ENCODE measurements around the gene NDUFA11.
"Not testable (repeated sequence)": the region's sequence is repeated elsewhere in the genome, so short reads cannot be mapped to it uniquely, and the experiment has no call there.

Gene NDUFA11

DNA sequence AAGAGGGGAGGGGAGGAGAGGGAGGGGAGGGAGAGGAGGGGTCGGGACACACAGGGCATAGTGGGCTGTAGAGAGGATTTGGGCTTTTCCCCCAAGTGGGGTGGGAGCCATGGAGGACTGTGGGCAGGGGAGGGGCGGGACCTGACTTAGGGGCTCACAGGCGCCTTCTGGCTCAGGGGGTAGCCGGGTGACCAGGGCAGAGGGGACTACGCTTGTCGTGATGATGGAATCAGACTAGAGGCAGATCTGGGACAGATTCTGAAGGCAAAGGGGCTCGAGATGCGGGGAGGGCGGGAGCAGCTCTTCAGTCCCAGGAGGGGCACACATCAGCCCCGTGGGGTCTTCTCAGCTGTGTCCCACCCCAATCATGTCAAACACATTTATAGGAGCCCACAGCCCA lies 13.5 kb downstream of the NDUFA11 start:
- no peak for DNase-seq (ENCODE audit: low read depth in 3 of 3)

GRCh38 chr19:5889288-5889971 lies 14.2 kb downstream of the NDUFA11 start:
- no peak for DNase-seq (ENCODE audit: low read depth in 3 of 3)

GRCh38 chr19:5884065-5884811 lies 19.4 kb downstream of the NDUFA11 start:
- not testable (repeated sequence) for DNase-seq (ENCODE audit: low read depth in 3 of 3)

DNA sequence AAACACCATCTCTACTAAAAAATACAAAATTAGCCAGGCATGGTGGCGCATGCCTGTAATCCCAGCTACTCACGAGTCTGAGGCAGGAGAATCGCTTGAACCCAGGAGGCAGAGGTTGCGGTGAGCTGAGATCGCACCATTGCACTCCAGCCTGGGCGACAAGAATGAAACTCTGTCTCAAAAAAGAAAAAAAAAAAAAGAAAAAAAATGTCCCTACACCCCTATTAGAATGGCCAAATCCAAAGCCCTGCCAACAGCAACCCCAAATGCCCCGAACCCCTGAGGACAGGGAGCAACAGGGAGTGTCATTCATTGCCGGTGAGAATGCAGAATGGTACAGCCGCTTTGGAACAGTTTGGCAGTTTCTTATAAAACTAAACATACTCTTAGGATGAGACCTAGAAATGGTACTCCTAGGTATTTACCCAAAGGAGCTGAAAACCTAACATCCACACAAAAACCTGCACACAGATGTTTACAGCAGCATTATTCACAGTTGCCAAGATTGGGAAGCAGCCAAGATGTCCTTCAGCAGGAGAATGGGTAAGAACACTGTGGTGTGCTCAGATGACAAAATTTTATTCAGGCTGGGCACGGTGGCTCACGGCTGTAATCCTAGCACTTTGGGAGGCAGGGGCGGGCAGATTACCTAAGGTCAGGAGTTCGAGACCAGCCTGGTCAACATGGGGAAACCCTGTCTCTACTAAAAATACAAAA lies 20.3 kb downstream of the NDUFA11 start:
- DNase-seq (ENCODE audit: low read depth in 3 of 3) = not testable (repeated sequence)

- no peak for DNase-seq (ENCODE audit: low read depth in 3 of 3)
Measured at GRCh38 chr19:5882421-5882968, 21.1 kb downstream of the NDUFA11 start.

DNA sequence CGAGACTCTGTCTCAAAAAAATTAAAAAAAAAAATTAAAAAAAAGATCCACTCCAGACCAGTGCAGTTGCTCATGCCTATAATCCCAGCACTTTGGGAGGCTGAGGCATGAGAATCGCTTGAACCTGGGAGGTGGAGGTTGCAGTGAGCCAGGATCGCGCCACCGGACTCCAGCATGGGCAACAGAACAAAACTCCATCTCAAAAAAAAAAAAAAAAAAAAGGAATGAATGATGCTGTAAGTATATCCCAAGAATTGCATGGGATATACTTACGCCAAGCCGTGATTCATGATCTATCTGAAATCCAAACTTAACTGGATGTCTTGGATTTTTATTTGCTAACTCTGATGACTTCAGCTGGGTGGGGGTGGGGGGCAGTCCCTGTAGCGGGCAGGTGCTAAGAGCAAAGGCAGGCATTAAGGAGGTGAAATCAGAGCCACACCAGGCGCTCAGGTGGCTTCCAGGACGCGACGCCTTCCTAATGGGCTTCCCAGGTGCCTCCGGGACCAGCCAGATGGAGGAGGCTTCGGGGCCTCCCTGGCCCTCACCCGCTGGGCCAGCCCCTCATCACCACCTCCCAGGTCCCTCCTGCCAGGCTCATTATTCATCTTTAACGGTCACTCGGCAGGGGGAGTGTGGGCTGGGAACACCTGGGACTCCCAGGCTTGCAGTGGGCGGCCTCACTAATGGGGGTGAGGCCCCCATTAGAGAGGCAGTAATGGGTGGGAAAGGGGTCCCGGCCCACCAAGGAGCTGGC lies 21.9 kb downstream of the NDUFA11 start:
- DNase-seq (ENCODE audit: low read depth in 3 of 3) = no peak

- no peak for DNase-seq (ENCODE audit: low read depth in 3 of 3)
Measured at GRCh38 chr19:5880604-5881078, 22.9 kb downstream of the NDUFA11 start.

GRCh38 chr19:5880196-5880595 lies 23.4 kb downstream of the NDUFA11 start:
- DNase-seq (ENCODE audit: low read depth in 3 of 3) = no peak

- DNase-seq (ENCODE audit: low read depth in 3 of 3) = no peak
Measured at GRCh38 chr19:5877882-5878281, 25.7 kb downstream of the NDUFA11 start.

DNA sequence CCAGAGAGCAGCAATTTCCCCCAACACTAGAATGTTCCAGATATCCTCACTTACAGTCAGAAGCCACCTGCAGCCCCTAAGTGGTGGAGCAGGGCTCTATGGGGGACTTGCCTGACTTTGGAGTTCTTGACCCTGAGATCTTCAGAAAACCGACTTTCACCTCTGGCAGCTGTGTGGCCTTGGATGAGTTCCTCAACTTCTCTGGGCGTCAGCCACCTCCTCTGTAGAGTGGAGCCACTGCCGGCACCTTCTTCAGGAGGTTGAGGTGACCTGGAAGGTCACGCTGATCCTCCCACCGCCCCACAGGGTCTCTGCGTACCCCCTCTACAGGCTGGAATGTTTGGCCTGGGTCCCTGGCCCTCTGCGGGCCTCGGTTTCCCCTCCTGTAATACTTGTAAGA lies 26.2 kb downstream of the NDUFA11 start:
- no peak for DNase-seq (ENCODE audit: low read depth in 3 of 3)

DNA sequence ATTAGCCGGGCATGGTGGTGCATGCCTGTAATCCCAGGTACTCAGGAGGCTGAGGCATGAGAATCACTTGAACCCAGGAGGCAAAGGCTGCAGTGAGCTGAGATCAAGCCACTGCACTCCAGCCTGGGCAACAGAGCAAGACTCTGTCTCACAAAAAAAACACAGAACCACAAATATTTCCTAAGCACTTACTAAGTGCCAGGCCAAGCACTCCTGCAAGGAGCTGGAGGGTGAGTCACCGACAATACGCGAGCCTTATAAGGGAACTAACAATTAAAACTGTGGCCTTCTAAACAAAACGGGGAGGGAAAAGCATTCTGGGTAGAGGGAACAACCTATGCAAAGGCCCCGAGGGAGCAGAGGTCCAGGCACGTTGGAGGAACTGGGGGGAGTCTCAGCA lies 29.1 kb downstream of the NDUFA11 start:
- not testable (repeated sequence) for DNase-seq (ENCODE audit: low read depth in 3 of 3)

DNA sequence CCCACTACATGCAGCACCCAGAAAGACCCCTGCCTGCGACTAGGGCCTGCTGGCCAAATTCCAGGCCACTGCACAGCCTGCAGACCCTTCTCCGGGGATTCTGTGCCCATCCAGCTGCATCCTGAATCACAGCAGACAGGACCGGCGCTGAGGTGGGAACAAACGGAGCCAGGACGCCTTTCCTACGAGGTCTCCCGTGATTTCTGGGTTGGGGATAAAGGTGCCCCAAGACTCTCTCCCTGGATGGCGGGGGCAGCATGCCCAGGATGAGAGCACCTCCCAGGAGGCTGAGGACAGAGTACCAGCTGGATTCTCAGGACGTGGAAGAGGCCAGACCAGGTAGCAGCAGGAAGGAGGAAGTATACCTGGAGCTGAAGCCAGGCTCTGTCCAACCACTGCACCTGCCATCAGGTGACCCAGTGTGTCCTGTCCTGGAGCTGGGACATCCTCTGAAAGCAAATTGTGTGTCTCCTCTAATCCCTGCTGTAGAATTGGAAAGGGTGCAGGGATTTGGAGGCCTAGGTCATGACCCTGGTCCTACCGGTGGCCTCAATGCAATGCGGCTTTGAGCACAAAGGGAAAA lies 29.9 kb downstream of the NDUFA11 start:
- no peak for DNase-seq (ENCODE audit: low read depth in 3 of 3)

- no peak for DNase-seq (ENCODE audit: low read depth in 3 of 3)
Measured at GRCh38 chr19:5870986-5871394, 32.6 kb downstream of the NDUFA11 start.

- no peak for DNase-seq (ENCODE audit: low read depth in 3 of 3)
Measured at GRCh38 chr19:5867201-5868136, 36.1 kb downstream of the NDUFA11 start.

DNA sequence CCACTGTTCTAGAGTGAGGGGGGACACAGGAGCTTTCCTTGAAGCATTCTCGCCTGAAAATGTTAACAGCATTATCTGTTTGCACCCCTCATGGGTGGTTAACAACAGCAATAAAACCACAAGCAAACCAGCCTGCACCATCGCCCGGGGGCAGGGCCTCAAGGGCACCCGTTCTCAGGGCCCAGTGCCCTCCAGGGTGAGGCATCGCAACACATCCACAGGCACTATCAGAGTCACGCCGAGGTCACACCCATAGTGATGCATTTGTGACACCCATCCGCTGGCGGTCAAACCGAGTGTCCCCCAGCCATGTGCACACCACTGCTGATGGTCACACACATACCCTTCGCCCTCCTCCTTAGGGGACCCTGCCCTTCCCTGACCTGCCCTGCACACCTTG lies 37.8 kb downstream of the NDUFA11 start:
- DNase-seq (ENCODE audit: low read depth in 3 of 3) = no peak

- DNase-seq (ENCODE audit: low read depth in 3 of 3) = no peak
Measured at GRCh38 chr19:5864725-5865486, 38.7 kb downstream of the NDUFA11 start.

- no peak for DNase-seq (ENCODE audit: low read depth in 3 of 3)
Measured at GRCh38 chr19:5864013-5864720, 39.4 kb downstream of the NDUFA11 start.

GRCh38 chr19:5863030-5863665 lies 40.4 kb downstream of the NDUFA11 start:
- DNase-seq (ENCODE audit: low read depth in 3 of 3) = no peak

Measured in stimulated activated CD4-positive, alpha-beta T cell treated with anti-CD3 and anti-CD28 coated beads, TNF-alpha, amount 100 ng/mL, for 24 hours (primary cell).